AG04450 (cell line): ENCODE data around the gene BANF2. TPM values are rescaled to one million over a fixed set of nuclear protein-coding genes. Genes with fewer than 3 reads are reported as not detected.

Source experiments
- CTCF ChIA-PET: fragments of 300-600, 350-600 bp; formaldehyde crosslinking; extraction: SDS; loops from one replicate; lab custom pipeline; 2022; ENCODE audit warnings: antibody characterized with exemption, inconsistent platforms; lab: Charles Lee
- POLR2A ChIA-PET: fragments of 350-600 bp; formaldehyde crosslinking; extraction: SDS; loops from one replicate; lab custom pipeline; 2021; ENCODE audit warnings: antibody characterized with exemption, inconsistent platforms; lab: Yijun Ruan, JAX
- DNase-seq: peaks from one replicate; pipeline ENCODE4 v3.0.0-alpha.2; 2011; ENCODE audit warnings: low read depth, low spot score
- H3K27ac ChIP-seq: one replicate; pipeline ENCODE4 v1.5.1; 2012; ENCODE audit warnings: low read depth, low read length, control low read depth
- H3K27me3 ChIP-seq: one replicate; pipeline ENCODE4 v1.6.0; 2012; ENCODE audit warnings: low read length; ENCODE audit not compliant: control insufficient read depth, insufficient read depth
- H3K4me3 ChIP-seq: 2 replicates; pipeline ENCODE4 v1.5.1; 2011; ENCODE audit warnings: mild to moderate bottlenecking, low read depth, low read length, control low read depth
- H3K9me3 ChIP-seq: 2 replicates; pipeline ENCODE4 v1.5.1; 2012; ENCODE audit warnings: low read length; ENCODE audit not compliant: control insufficient read depth, insufficient read depth
- CTCF ChIP-seq: IDR thresholded peaks from 2 replicates; pipeline ENCODE4 v1.5.1; 2011; ENCODE audit warnings: low read depth, low read length, control low read depth, inconsistent platforms
- polyA plus RNA-seq: library from polyadenylated mRNA; depleted of rRNA; stranded (reverse); fragments of >200 nt; gene quantifications from 2 replicates; pipeline ENCODE4 v1.2.3, GENCODE V29; 2011

Gene BANF2
- polyA plus RNA-seq, 1 experiment = not detected

- DNase-seq = peak; percentile 37
- no peak overlapping the region for H3K4me3 ChIP-seq
- CTCF ChIA-PET = interaction anchor here (0.6 to 0.9 kb wide), 3 partner anchors 188 to 611 kb away, joined by 3 read pairs; no protein-coding TSS in a partner anchor
- no peaks in the 10 kb centered on the region for H3K9me3 ChIP-seq
- H3K27me3 ChIP-seq = no peaks in the 10 kb centered on the region
- no peak for TF ChIP-seq CTCF
- POLR2A ChIA-PET = interaction anchor here (0.7 to 1.0 kb wide), 6 partner anchors 8 to 262 kb away, joined by 3 to 5 read pairs (median 4); no protein-coding TSS in a partner anchor
- peak overlapping the region; percentile 68 for H3K27ac ChIP-seq
Measured at GRCh38 chr20:17674722-17675518, 24.8 kb upstream of the BANF2 start.

GRCh38 chr20:17675519-17676377 is 24.0 kb upstream of the BANF2 start:
- no peak for TF ChIP-seq CTCF
- H3K4me3 ChIP-seq = no peak overlapping the region
- CTCF ChIA-PET = interaction anchor here (0.6 to 1.4 kb wide), 5 partner anchors 10 to 610 kb away, joined by 3 to 5 read pairs (median 3); no protein-coding TSS in a partner anchor
- no peaks in the 10 kb centered on the region for H3K9me3 ChIP-seq
- POLR2A ChIA-PET = interaction anchor here (0.7 to 1.3 kb wide), 7 partner anchors 8 to 261 kb away, joined by 3 to 5 read pairs (median 4); no protein-coding TSS in a partner anchor
- DNase-seq = no peak
- H3K27me3 ChIP-seq = no peaks in the 10 kb centered on the region
- peak overlapping the region; percentile 68 for H3K27ac ChIP-seq

- H3K9me3 ChIP-seq = no peaks in the 10 kb centered on the region
- ChIA-PET CTCF (interaction anchor here (0.8 to 1.4 kb wide), 2 partner anchors 10 to 28 kb away, joined by 3 to 5 read pairs; no protein-coding TSS in a partner anchor), POLR2A (interaction anchor here (0.6 to 1.3 kb wide), 2 partner anchors 8 to 95 kb away, joined by 3 read pairs; no protein-coding TSS in a partner anchor)
- no peak overlapping the region for H3K27ac ChIP-seq
- DNase-seq = no peak
- no peak for TF ChIP-seq CTCF
- no peak overlapping the region for H3K4me3 ChIP-seq
- no peaks in the 10 kb centered on the region for H3K27me3 ChIP-seq
Measured at GRCh38 chr20:17676378-17676759, 23.4 kb upstream of the BANF2 start.

- Histone ChIP-seq H3K27ac (peak overlapping the region; percentile 11), H3K9me3 (no peaks in the 10 kb centered on the region), H3K27me3 (no peaks in the 10 kb centered on the region), H3K4me3 (no peak overlapping the region)
- CTCF ChIA-PET = interaction anchor here (0.7 to 2.5 kb wide), 3 partner anchors 23 to 221 kb away, joined by 3 to 9 read pairs (median 5); no protein-coding TSS in a partner anchor
- POLR2A ChIA-PET = interaction anchor here (0.6 to 1.3 kb wide), 6 partner anchors 9 to 332 kb away, joined by 3 to 7 read pairs (median 3); no protein-coding TSS in a partner anchor
- no peak for TF ChIP-seq CTCF
- DNase-seq = no peak
Measured at GRCh38 chr20:17676942-17677341, 22.8 kb upstream of the BANF2 start.
